Central memory CD8-positive, alpha-beta T cell (primary cell): ENCODE measurements around the gene STK10.

ENCODE experiments used
- ATAC-seq: fragments of 150-1000 bp; cut with Tn5 transposase; replicated peaks from 2 replicates; pipeline ENCODE4 v1.10.0; 2022; ENCODE audit warnings: mild to moderate bottlenecking, moderate FRiP score, moderate number of reproducible peaks; ENCODE audit not compliant: poor library complexity, severe bottlenecking; ENCODE audit errors: extremely low read depth
- DNase-seq, 2 donors: peaks; one replicate each; pipeline ENCODE4 v3.0.0; 2021; ENCODE audit warnings: low spot score in 2 of 2
- H3K27ac Mint-ChIP-seq: one replicate; pipeline ENCODE4 v1.8.0; 2022; ENCODE audit warnings: low read depth, mild to moderate bottlenecking, moderate library complexity, mixed read lengths
- H3K27me3 Mint-ChIP-seq: one replicate; pipeline ENCODE4 v1.8.0; 2022; ENCODE audit warnings: mixed read lengths
- H3K36me3 Mint-ChIP-seq: one replicate; pipeline ENCODE4 v1.8.0; 2022; ENCODE audit warnings: mild to moderate bottlenecking, moderate library complexity, mixed read lengths; ENCODE audit not compliant: insufficient read depth
- H3K4me1 Mint-ChIP-seq: one replicate; pipeline ENCODE4 v1.8.0; 2022; ENCODE audit warnings: mixed read lengths
- H3K4me3 Mint-ChIP-seq: one replicate; pipeline ENCODE4 v1.8.0; 2022; ENCODE audit warnings: mild to moderate bottlenecking, moderate library complexity, mixed read lengths
- H3K9me3 Mint-ChIP-seq: one replicate; pipeline ENCODE4 v1.8.0; 2022; ENCODE audit warnings: mixed read lengths

The STK10 gene

DNA sequence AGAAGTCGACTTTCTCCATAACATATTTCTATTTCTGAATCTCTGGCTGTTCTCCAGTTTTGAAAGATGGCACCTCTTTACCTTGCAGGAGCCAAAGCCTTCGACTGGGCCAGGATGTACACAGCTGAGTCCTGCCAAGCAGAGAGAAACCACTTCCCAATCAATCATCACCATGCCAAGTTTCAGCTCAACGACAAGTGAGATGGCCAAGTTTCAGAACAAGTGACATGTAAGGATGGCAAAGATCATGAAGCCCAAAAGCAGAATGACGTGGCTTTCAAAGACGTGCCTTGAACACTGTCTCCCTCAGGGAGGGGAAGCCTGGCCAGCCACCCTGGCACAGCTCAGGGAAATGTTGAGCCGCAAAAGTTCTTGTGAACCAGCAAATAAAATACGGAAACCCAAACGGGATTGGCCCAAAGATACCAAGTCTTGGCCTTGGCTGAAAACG, 17.7 kb downstream of the STK10 start:
- DNase-seq (no peak), ATAC-seq (no peak)
- Mint-ChIP-seq H3K27me3 (no peaks in the 10 kb centered on the region), H3K36me3 (peaks cover 53% of the 10 kb centered on the region), H3K9me3 (no peaks in the 10 kb centered on the region), H3K4me1 (peaks cover 86% of the 10 kb centered on the region), H3K4me3 (peak overlapping the region; percentile 52), H3K27ac (peak overlapping the region; percentile 82)

DNA sequence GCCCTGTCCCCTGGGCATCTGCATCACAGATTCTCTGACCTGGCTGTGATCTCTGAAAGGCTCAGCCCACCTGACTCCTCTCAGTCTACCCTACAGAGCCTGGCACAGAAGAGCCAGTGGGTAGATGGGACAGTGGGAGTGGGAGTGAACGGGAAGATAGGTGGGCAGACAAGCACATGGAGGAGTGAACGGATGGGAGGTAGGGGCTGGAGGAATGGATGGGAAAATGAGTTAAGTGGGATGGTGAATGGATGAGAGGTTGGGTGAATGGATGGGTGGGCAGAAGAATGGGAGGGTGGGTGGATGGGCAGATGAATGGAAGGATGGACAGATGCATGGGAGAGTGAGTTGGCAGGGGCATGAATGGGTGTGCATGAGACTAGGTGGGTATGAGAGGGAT, 18.8 kb downstream of the STK10 start:
- Mint-ChIP-seq H3K4me1 (peaks cover 85% of the 10 kb centered on the region), H3K4me3 (peak overlapping the region; percentile 48)

GRCh38 chr5:172168311-172168710, 19.7 kb downstream of the STK10 start:
- no peaks in the 10 kb centered on the region for H3K27me3 Mint-ChIP-seq
- no peak for DNase-seq
- H3K4me1 Mint-ChIP-seq = peaks cover 81% of the 10 kb centered on the region
- no peak for ATAC-seq
- peaks cover 36% of the 10 kb centered on the region for H3K36me3 Mint-ChIP-seq
- H3K4me3 Mint-ChIP-seq = peak overlapping the region; percentile 48
- H3K27ac Mint-ChIP-seq = peak overlapping the region; percentile 87
- H3K9me3 Mint-ChIP-seq = no peaks in the 10 kb centered on the region

More for the DNA sequence above, 18.8 kb downstream of the STK10 start:
- ATAC-seq (no peak), DNase-seq (no peak)
- Mint-ChIP-seq H3K27ac (peak overlapping the region; percentile 82), H3K27me3 (no peaks in the 10 kb centered on the region), H3K9me3 (no peaks in the 10 kb centered on the region), H3K36me3 (peaks cover 45% of the 10 kb centered on the region)

DNA sequence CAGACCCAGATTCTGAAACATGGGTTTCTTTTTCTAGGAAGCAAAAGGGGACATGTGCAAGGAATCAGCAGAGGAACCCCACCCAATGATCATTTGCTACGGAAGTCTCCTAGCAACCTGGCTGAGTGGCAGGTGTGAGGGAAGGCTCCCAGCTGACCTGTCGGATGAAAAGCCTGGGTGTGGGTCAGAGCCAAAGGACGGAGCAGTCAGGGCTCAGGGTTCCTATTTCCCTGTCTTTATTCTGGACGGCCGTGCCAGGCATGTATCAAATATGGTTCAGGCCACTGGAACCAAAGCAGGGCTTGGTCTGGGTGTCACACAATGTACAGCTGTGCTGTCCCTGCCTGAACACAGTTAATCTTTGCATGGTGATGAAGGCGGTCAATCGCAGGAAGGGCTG, 20.1 kb downstream of the STK10 start:
- no peak for DNase-seq
- peak overlapping the region; percentile 87 for H3K27ac Mint-ChIP-seq
- H3K9me3 Mint-ChIP-seq = no peaks in the 10 kb centered on the region
- no peaks in the 10 kb centered on the region for H3K27me3 Mint-ChIP-seq
- peak overlapping the region; percentile 48 for H3K4me3 Mint-ChIP-seq
- no peak for ATAC-seq
- peaks cover 81% of the 10 kb centered on the region for H3K4me1 Mint-ChIP-seq
- H3K36me3 Mint-ChIP-seq = peaks cover 33% of the 10 kb centered on the region

GRCh38 chr5:172166030-172166826, 21.8 kb downstream of the STK10 start:
- H3K36me3 Mint-ChIP-seq = peaks cover 35% of the 10 kb centered on the region

DNA sequence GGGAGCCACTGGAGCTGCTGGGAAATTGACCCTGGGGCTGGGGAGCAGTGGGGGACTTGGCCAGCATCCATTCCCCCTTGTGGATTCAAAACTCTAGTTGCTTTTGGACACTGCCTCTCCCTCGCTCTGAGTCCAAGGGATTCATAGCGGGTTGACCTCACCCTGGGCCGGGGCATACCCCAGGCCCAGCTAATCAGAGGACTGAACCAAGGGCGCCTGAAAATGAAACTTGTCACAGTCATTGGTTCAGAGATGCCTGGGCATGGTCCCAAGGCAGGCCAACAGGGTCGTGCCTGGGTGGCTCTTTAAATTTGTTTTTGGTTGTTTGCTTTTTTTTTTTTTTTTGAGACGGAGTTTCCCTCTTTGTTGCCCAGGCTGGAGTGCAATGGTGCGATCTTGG, 22.6 kb downstream of the STK10 start:
- H3K27ac Mint-ChIP-seq = peak overlapping the region; percentile 19
- DNase-seq (no peak), ATAC-seq (no peak)
- peaks cover 86% of the 10 kb centered on the region for H3K4me1 Mint-ChIP-seq
- H3K4me3 Mint-ChIP-seq = no peak overlapping the region
- no peaks in the 10 kb centered on the region for H3K9me3 Mint-ChIP-seq
- H3K36me3 Mint-ChIP-seq = peaks cover 38% of the 10 kb centered on the region
- no peaks in the 10 kb centered on the region for H3K27me3 Mint-ChIP-seq

More at GRCh38 chr5:172166030-172166826, 21.8 kb downstream of the STK10 start:
- DNase-seq = no peak
- peak overlapping the region; percentile 87 for H3K27ac Mint-ChIP-seq
- no peak for ATAC-seq
- no peaks in the 10 kb centered on the region for H3K9me3 Mint-ChIP-seq
- H3K4me1 Mint-ChIP-seq = peaks cover 84% of the 10 kb centered on the region
- no peak overlapping the region for H3K4me3 Mint-ChIP-seq
- H3K27me3 Mint-ChIP-seq = no peaks in the 10 kb centered on the region

- Mint-ChIP-seq H3K9me3 (no peaks in the 10 kb centered on the region), H3K36me3 (peaks cover 35% of the 10 kb centered on the region), H3K4me1 (peaks cover 83% of the 10 kb centered on the region), H3K27me3 (no peaks in the 10 kb centered on the region), H3K4me3 (no peak overlapping the region), H3K27ac (peak overlapping the region; percentile 19)
- DNase-seq = no peak
- ATAC-seq = no peak
These were observed 23.2 kb downstream of the STK10 start for GRCh38 chr5:172164769-172165212.

- Mint-ChIP-seq H3K4me3 (no peak overlapping the region), H3K27ac (peak overlapping the region; percentile 75), H3K36me3 (peaks cover 34% of the 10 kb centered on the region), H3K9me3 (no peaks in the 10 kb centered on the region), H3K27me3 (no peaks in the 10 kb centered on the region), H3K4me1 (peaks cover 81% of the 10 kb centered on the region)
- DNase-seq = no peak
- ATAC-seq = no peak
These were observed 24.7 kb downstream of the STK10 start for GRCh38 chr5:172163346-172163745.

- no peak for DNase-seq
- peaks cover 81% of the 10 kb centered on the region for H3K4me1 Mint-ChIP-seq
- no peak for ATAC-seq
- H3K27me3 Mint-ChIP-seq = no peaks in the 10 kb centered on the region
- H3K4me3 Mint-ChIP-seq = peak overlapping the region; percentile 12
- no peaks in the 10 kb centered on the region for H3K9me3 Mint-ChIP-seq
- H3K36me3 Mint-ChIP-seq = peaks cover 36% of the 10 kb centered on the region
- H3K27ac Mint-ChIP-seq = peak overlapping the region; percentile 75
These were observed 25.1 kb downstream of the STK10 start for GRCh38 chr5:172162987-172163343.

DNA sequence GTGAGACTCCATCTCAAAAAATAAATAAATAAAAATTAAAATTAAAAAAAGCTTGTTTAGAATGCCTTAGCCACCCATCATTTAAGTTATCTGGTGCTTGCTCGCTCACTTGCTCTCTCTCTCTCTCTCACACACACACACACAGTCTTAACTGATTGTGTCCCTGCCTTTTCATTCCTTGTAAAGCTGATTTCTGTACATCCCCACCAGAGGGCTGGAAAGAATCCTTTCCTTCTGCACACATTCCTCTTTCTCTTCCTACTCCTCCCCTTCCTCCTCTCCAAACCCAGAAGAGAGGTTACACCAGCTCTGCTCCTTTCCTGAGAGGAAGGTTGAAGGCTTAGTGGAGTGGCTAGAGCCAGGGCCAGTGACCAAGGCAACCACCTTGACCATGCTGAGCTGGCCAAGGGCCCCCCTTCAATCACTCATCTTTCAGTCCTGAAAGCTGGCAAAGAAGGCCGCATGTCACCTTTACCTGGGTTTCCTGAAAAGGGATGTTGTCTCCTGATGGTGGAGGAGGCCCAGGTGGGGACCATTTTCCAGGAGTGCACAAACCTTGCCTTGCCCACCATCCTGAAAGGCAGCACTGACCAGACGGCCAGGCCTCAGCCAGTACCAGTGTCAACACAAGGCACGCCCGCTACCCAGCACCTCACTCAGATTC, 25.6 kb downstream of the STK10 start:
- H3K27ac Mint-ChIP-seq = peak overlapping the region; percentile 75
- H3K4me1 Mint-ChIP-seq = peaks cover 80% of the 10 kb centered on the region
- no peak for DNase-seq
- no peak for ATAC-seq
- H3K9me3 Mint-ChIP-seq = no peaks in the 10 kb centered on the region
- no peaks in the 10 kb centered on the region for H3K27me3 Mint-ChIP-seq
- H3K4me3 Mint-ChIP-seq = peak overlapping the region; percentile 12
- H3K36me3 Mint-ChIP-seq = peaks cover 34% of the 10 kb centered on the region

DNA sequence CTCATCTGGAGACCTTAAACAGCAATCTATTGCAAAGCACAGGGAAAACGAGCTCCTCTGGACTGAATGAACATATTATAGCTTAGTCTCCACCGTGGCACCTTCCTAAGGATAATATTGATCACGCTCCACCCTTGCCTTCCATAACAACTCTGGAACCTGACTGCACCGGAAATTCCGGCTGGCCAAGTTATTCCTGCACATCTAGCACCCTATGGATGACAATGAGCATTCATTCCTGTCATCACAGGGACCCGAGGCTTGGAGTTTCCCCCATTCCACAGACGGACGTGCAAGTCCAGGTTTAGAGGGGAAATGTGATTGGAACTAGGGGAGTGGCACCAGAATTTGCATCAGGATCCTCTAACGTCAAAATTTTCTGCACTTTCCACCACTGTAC, 27.5 kb downstream of the STK10 start:
- peak overlapping the region; percentile 45 for H3K4me3 Mint-ChIP-seq
- H3K27ac Mint-ChIP-seq = peak overlapping the region; percentile 41
- no peak for ATAC-seq
- no peak for DNase-seq
- no peaks in the 10 kb centered on the region for H3K9me3 Mint-ChIP-seq
- H3K36me3 Mint-ChIP-seq = peaks cover 42% of the 10 kb centered on the region
- peaks cover 79% of the 10 kb centered on the region for H3K4me1 Mint-ChIP-seq
- no peaks in the 10 kb centered on the region for H3K27me3 Mint-ChIP-seq

- Mint-ChIP-seq H3K4me3 (peak overlapping the region; percentile 35), H3K4me1 (peaks cover 78% of the 10 kb centered on the region), H3K9me3 (no peaks in the 10 kb centered on the region), H3K36me3 (peaks cover 57% of the 10 kb centered on the region), H3K27ac (peak overlapping the region; percentile 75), H3K27me3 (no peaks in the 10 kb centered on the region)
- no peak for ATAC-seq
- DNase-seq = no peak
These were observed 29.0 kb downstream of the STK10 start for GRCh38 chr5:172159016-172159415.

DNA sequence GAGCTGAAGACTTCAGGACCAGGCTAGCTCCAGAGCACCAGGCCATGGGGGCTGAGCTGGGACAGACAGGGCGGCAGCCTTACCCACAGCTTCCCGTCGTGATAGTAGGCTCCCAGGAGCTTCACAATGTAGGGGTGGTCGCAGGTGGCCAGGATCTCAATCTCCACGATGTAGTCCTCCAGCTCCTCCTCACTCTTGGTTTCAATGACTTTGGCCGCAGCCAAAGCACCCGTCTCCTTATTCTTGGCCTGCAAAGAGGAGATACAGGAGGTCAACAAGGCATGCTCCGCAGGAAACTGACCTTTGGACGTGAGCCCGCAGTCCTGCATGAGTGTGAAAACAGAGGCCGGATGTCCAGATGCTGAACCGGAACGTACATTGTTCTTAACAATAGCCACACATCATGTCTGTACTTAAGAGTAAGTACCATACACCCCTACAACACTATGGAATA, 31.5 kb downstream of the STK10 start:
- DNase-seq (no peak), ATAC-seq (no peak)
- H3K27me3 Mint-ChIP-seq = no peaks in the 10 kb centered on the region
- H3K9me3 Mint-ChIP-seq = no peaks in the 10 kb centered on the region
- peaks cover 78% of the 10 kb centered on the region for H3K36me3 Mint-ChIP-seq
- peak overlapping the region; percentile 33 for H3K4me3 Mint-ChIP-seq
- peaks cover 77% of the 10 kb centered on the region for H3K4me1 Mint-ChIP-seq
- H3K27ac Mint-ChIP-seq = peak overlapping the region; percentile 86
